ENCODE results near the gene SERINC3.

Gene SERINC3

GRCh38 chr20:44461142-44461802, 60.6 kb downstream of the SERINC3 start:
- no peak for DNase-seq

GRCh38 chr20:44460795-44461141, 61.1 kb downstream of the SERINC3 start:
- DNase-seq: peak; percentile 52 to 62

- no peak for DNase-seq
Observed at GRCh38 chr20:44459271-44459670, 62.6 kb downstream of the SERINC3 start.

- no peak for DNase-seq
Observed at GRCh38 chr20:44457016-44457415, 64.9 kb downstream of the SERINC3 start.

- DNase-seq: no peak
Observed at GRCh38 chr20:44456611-44457010, 65.3 kb downstream of the SERINC3 start.

- no peak for DNase-seq
Observed at GRCh38 chr20:44455126-44455525, 66.7 kb downstream of the SERINC3 start.

GRCh38 chr20:44454306-44454963, 67.4 kb downstream of the SERINC3 start:
- no peak for DNase-seq

- no peak for DNase-seq
Observed at GRCh38 chr20:44450903-44451450, 70.9 kb downstream of the SERINC3 start.

- DNase-seq: no peak
Observed at GRCh38 chr20:44450281-44450889, 71.5 kb downstream of the SERINC3 start.

GRCh38 chr20:44449864-44450263, 72.0 kb downstream of the SERINC3 start:
- DNase-seq: no peak

- peak; percentile 18 to 24 for DNase-seq
Observed at GRCh38 chr20:44448753-44449546, 72.9 kb downstream of the SERINC3 start.

GRCh38 chr20:44447827-44448419, 73.9 kb downstream of the SERINC3 start:
- DNase-seq: no peak

Data from AML-193 (cell line).